ENCODE measurements around the gene PIK3C2B.

GRCh38 chr1:204483791-204484190 is 10.8 kb downstream of the PIK3C2B start:
- TF ChIP-seq POLR2A (IDR thresholded peaks at IDR 0.05; ENCODE audit: borderline replicate concordance, extremely low read depth, insufficient read depth, insufficient read length), result no peak
- TF ChIP-seq CTCF (IDR thresholded peaks at IDR 0.05 in 2 of 3, conservative IDR thresholded peaks at IDR 0.05 in 1 of 3; ENCODE audit: borderline replicate concordance in 1 of 3, insufficient read depth in 1 of 3, low read depth in 2 of 3, low read length in 2 of 3), result no peak
- TF ChIP-seq ZNF274 (IDR thresholded peaks at IDR 0.05; ENCODE audit: low read depth, low read length), result no peak
- no peak for TF ChIP-seq ATF3 (IDR thresholded peaks at IDR 0.05)
- no peak for TF ChIP-seq POLR2AphosphoS5 (IDR thresholded peaks at IDR 0.05; ENCODE audit: low read depth, low read length)
- TF ChIP-seq RAD21 (IDR thresholded peaks at IDR 0.05; ENCODE audit: low read depth), result no peak
- no peak for TF ChIP-seq CBX3 (IDR thresholded peaks at IDR 0.05; ENCODE audit: low read depth)
- TF ChIP-seq SRF (IDR thresholded peaks at IDR 0.05; ENCODE audit: low read depth), result no peak
- TF ChIP-seq ZBTB33 (IDR thresholded peaks at IDR 0.05; ENCODE audit: extremely low read depth, insufficient replicate concordance, low read length), result no peak
- no peak for TF ChIP-seq TCF7L2 (IDR thresholded peaks at IDR 0.05; ENCODE audit: borderline replicate concordance, extremely low read depth, insufficient read depth, insufficient read length)
- no peak for TF ChIP-seq EGR1 (IDR thresholded peaks at IDR 0.05; ENCODE audit: low read depth)
- TF ChIP-seq SP1 (IDR thresholded peaks at IDR 0.05; ENCODE audit: low read depth), result no peak
- TF ChIP-seq CEBPB (IDR thresholded peaks at IDR 0.05; ENCODE audit: low read depth), result no peak
